ENCODE results near the gene ARID5B.

GRCh38 chr10:62079885-62080559 lies 178.5 kb downstream of the ARID5B start:
- TF ChIP-seq, protein P1, sequence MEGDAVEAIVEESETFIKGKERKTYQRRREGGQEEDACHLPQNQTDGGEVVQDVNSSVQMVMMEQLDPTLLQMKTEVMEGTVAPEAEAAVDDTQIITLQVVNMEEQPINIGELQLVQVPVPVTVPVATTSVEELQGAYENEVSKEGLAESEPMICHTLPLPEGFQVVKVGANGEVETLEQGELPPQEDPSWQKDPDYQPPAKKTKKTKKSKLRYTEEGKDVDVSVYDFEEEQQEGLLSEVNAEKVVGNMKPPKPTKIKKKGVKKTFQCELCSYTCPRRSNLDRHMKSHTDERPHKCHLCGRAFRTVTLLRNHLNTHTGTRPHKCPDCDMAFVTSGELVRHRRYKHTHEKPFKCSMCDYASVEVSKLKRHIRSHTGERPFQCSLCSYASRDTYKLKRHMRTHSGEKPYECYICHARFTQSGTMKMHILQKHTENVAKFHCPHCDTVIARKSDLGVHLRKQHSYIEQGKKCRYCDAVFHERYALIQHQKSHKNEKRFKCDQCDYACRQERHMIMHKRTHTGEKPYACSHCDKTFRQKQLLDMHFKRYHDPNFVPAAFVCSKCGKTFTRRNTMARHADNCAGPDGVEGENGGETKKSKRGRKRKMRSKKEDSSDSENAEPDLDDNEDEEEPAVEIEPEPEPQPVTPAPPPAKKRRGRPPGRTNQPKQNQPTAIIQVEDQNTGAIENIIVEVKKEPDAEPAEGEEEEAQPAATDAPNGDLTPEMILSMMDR (IDR thresholded peaks at IDR 0.05): no peak
- no peak for TF ChIP-seq EZH2 (IDR thresholded peaks at IDR 0.05; ENCODE audit: borderline replicate concordance, insufficient read depth, low read depth, low read length, poor library complexity, severe bottlenecking)

All from B cell (primary cell).